GM12873 (cell line): Measurements from ENCODE around the gene COL16A1.

ENCODE experiments used
- TF ChIP-seq, protein P1 (sequence below): IDR thresholded peaks from 2 replicates; pipeline ENCODE4 v1.5.1; 2012; ENCODE audit warnings: low read depth, mild to moderate bottlenecking, moderate library complexity, low read length, control low read depth; ENCODE audit not compliant: insufficient read depth; ENCODE audit errors: missing control alignments

Gene COL16A1

DNA sequence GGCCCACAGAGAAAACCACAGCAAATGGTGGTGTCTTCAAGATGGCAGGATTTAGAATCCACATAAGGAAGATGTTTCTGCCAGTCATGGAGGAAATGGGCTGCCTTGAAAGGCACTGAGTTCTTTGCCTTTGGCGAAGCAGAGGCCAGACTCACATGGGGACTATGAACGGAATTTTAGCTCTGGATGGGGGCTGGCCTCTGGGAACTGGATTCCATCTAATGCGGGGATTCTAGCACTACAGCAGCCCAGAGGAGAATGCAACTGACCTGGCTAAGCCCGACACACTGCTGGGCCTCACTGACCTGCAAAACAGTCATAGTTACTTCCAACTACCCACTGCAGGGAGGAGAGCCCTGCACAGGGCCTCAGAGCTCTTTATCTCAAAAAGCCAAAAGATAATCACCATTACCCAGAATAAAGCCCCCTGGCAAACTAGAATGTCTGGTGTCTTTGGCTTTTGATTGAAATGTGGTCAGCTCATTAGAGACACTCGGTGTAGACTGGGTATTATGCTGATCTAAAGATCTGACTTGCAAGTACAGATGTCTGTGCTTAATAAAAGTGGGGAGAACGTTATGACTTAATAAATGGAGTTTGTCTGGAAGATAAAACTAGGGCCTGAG is 74.8 kb downstream of the COL16A1 start:
- TF ChIP-seq, protein P1, sequence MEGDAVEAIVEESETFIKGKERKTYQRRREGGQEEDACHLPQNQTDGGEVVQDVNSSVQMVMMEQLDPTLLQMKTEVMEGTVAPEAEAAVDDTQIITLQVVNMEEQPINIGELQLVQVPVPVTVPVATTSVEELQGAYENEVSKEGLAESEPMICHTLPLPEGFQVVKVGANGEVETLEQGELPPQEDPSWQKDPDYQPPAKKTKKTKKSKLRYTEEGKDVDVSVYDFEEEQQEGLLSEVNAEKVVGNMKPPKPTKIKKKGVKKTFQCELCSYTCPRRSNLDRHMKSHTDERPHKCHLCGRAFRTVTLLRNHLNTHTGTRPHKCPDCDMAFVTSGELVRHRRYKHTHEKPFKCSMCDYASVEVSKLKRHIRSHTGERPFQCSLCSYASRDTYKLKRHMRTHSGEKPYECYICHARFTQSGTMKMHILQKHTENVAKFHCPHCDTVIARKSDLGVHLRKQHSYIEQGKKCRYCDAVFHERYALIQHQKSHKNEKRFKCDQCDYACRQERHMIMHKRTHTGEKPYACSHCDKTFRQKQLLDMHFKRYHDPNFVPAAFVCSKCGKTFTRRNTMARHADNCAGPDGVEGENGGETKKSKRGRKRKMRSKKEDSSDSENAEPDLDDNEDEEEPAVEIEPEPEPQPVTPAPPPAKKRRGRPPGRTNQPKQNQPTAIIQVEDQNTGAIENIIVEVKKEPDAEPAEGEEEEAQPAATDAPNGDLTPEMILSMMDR: no peak

- TF ChIP-seq, protein P1: no peak
Observed at GRCh38 chr1:31627930-31628559, 75.8 kb downstream of the COL16A1 start.

DNA sequence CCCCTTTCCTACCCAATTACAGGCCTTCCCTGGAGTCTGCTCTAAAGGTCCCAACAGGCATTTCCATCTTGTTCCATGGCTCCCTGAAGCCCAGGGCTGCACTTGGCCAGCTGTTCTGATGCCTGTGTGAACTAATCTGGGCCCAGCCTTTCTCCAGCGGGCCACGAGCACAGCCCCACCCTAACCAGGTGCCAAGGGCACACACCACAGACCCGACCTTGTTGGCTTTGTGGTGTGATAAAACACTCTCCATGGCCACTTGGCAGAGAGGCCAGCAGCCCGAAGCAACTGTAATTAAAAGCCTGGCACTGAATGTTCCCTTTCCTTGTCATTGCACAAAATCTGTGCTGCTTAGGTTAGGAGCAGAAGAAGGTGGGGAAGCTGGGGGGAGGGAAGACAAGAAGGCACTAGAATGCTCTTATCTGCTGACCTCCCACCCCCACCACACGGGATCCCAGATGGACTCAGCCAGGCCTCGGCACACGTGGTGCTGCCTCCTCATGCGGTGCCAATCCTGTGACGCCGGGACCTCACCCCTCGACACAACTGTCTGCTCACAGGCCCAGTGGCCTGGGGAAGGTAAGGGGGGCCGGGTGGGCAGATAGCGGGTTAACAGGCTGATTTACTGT is 76.4 kb downstream of the COL16A1 start:
- TF ChIP-seq, protein P1: no peak

- TF ChIP-seq, protein P1: no peak
Observed at GRCh38 chr1:31626223-31627207, 77.3 kb downstream of the COL16A1 start.

DNA sequence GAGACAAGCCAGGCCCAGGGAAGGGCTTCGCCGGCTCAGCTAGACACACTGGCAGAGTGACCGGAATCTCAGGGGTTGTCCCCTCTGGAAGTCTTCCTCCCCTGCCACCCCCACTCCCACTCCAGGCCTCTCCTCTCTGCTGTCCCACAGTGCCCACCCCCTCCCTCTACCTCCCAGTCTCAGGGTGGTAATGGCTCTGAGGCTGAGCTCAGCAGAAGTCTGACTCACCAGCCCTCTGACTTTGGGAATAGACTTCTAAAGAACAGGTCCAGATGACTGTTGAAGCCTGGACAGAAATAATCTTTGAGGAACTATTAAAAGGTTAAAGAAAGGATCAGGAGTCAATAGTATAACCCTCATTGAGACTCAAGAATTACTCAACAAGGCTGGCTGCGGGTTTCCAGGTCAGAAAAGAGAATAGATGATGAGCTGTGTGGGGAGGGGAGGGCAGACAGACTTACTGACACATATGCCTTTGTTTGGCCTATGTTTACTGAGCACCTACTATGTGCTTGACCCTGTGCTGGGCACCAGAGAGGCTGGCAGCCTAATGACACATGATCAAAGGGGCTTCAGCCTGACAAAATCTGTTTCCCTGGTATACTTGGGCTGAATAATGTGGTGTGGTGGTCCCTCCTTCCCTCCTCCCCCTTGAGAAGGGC is 78.1 kb downstream of the COL16A1 start:
- TF ChIP-seq, protein P1: no peak

- TF ChIP-seq, protein P1: no peak
Observed at GRCh38 chr1:31624731-31625514, 78.9 kb downstream of the COL16A1 start.
